G401.6 (cell line): Measurements from ENCODE around the gene SLC11A1.

Experiments used
- FAIRE-seq: peaks from 2 replicates; lab custom pipeline; 2012; peaks lifted over from hg19 to GRCh38; lab: Jason Lieb, UNC

SLC11A1 gene

GRCh38 chr2:218381916-218382366 is at the start of gene SLC11A1:
TSS of gene SLC11A1 (plus strand) at chr2:218382273. CDS start at chr2:218382369, 96 bp downstream.
- no peak for FAIRE-seq

GRCh38 chr2:218332288-218332687 is 49.8 kb upstream of the SLC11A1 start:
- FAIRE-seq, result no peak

DNA sequence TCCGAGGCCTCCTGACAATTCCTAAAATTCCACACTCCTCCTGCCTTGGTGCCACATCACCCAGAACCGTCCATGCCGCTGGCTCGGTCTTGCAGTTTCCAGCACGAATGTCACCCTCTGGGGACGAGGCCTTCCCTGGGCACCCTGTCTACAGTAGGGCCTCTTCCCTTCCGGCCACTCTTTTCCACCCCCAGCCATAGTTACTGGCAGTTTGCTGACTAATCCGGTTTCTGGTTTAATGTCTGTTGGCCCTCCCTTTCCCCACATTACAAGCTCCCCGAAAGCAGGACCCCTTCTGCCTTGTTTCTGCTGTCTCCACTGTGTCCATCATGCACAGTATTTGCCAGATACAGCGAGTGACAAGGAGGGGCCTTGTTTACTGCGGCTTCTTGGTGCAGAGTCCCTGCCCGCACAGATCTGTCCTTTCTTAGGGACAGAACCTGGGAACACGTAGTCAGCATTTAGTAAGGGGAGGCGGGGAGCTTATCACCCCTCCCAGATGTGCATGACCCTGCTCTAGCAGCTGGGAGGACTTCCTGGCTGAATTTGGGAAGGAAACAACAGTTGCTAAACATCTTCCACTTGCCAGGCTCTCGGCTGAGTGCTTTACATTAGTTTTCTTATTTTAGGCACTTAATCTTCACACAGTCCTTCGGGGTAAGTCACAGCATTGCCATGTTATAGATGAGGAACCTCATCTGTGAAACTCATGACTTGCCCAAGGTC is 49.0 kb upstream of the SLC11A1 start:
- no peak for FAIRE-seq

DNA sequence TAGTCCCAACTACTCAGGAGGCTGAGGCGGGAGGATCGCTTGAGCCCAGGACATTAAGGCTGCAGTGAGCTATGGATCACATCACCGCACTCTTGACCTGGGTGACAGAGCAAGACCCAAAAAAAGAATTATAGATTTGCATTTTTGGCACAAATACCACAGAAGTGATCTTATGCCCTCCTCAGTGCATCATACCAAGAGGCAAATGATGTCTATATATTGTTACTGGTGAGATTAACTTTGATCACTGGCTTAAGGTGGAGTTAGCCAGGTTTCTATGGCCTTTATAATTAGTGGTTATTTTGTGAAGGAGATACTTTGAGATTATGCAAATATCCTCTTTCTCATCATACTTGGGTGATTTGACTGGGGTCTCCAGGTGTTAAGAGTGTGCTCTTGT is 47.5 kb upstream of the SLC11A1 start:
- no peak for FAIRE-seq

- FAIRE-seq, result no peak
These were observed 41.4 kb upstream of the SLC11A1 start for GRCh38 chr2:218340656-218341055.

GRCh38 chr2:218341381-218341780 is 40.7 kb upstream of the SLC11A1 start:
- FAIRE-seq, result no peak

DNA sequence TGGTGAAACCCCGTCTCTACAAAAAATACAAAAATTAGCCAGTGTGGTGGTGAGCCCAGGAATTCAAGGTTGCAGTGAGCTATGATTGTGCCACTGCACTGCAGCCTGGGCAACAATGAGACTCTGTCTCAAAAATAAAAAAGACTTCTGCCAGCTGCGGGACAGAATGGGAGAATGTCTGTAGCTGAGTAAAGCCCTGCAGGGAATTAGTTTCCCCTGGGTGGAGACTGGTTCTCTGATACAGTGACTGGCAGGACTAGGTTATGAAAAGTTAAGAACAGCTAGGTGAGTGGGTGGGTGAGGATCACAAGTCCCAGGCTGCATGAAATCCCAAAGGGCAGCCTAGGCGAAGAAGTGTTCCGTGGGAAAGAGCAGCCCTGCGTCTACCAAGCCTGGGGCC is 39.2 kb upstream of the SLC11A1 start:
- FAIRE-seq, result no peak

DNA sequence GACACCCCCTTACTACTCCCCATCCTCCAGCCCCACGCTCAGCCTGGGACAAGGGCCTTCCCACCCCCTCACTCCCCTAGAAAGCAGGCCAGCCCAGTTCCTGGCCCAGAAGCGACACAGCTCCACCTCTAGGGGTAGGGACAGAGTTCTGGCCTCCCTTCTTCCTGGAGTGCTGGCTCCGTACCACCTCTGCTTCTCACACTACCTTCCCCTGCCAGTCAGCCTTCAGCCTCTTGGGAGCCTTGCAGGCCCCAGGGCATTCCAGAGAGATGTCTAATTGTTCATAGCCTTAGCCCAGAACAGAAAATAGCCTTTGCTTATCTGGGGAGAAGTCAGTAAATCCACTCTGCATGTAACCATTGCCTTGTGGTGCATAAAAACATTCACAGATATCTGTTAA is 38.5 kb upstream of the SLC11A1 start:
- no peak for FAIRE-seq

GRCh38 chr2:218344090-218344754 is 37.9 kb upstream of the SLC11A1 start:
- FAIRE-seq, result no peak

- FAIRE-seq, result no peak
These were observed 37.2 kb upstream of the SLC11A1 start for GRCh38 chr2:218344755-218345417.

DNA sequence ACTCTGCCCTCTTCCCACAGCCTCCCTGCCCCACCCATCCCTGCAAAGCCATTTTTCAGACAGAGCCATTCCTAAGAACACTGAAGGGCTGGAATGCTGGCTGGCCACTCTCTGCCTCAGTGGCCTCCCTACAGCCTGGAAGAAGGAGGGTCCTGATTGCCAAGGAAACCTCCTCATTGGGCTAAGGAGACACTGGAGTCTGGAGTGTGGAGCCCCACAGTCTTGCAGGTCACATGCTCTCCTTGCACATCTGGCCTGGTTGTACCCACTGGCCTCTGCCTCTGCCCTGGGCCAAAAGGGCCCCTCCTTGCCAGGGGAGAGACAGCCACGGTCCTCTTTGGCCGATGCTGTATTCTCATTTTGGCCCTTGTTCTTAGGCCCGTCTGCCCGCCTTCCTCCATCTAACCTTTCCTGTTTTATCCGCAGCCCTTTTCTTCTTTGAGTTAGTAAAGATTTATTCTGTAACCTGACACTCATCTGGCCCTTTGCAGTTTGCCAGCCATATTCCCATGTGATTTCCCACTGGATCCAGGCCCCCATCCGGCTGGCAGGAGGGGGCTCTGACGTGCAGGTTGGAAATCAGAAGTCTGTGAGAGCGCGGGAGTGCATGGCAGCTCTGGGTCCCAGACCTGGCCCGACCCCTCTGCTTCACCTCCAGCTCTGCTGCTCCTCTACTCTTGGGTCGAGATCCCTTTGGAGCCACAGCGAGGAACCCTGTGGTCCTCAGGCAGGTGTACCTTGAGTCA is 36.4 kb upstream of the SLC11A1 start:
- no peak for FAIRE-seq

DNA sequence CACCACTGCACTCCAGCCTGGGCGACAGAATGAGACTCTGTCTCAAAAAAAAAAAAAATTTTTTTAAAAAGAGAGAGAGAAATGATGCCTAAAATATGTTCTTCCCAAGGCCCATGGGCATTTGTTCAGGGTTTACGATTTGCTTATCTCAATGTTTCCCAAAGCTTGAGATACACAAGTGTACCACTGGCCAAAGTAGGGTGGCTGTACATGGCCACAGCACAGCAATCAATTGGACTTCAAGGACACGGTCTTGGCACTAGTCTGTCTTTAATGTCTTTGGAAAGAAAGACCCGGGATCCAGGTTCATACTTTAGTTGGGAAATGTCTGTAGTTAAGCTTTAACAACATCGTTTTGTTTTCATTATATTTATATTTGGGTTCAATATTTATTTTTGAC is 34.9 kb upstream of the SLC11A1 start:
- FAIRE-seq, result no peak

DNA sequence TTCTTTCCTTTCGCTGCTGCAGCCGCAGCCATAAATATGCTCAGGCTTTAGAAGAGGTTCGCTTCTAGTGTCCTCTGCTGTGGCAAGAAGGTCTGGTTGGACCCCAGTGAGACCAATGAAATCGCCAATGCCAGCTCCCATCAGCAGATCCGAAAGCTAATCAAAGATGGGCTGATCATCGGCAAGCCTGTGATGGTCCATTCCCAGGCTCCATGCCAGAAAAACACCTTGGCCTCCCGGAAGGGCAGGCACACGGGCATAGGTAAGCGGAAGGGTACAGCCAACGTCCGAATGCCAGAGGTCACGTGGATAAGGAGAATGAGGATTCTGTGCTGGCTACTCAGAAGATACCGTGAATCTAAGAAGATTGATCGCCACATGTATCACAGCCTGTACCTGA is 28.0 kb upstream of the SLC11A1 start:
- no peak for FAIRE-seq

GRCh38 chr2:218354850-218355443 is 27.1 kb upstream of the SLC11A1 start:
- FAIRE-seq, result no peak

DNA sequence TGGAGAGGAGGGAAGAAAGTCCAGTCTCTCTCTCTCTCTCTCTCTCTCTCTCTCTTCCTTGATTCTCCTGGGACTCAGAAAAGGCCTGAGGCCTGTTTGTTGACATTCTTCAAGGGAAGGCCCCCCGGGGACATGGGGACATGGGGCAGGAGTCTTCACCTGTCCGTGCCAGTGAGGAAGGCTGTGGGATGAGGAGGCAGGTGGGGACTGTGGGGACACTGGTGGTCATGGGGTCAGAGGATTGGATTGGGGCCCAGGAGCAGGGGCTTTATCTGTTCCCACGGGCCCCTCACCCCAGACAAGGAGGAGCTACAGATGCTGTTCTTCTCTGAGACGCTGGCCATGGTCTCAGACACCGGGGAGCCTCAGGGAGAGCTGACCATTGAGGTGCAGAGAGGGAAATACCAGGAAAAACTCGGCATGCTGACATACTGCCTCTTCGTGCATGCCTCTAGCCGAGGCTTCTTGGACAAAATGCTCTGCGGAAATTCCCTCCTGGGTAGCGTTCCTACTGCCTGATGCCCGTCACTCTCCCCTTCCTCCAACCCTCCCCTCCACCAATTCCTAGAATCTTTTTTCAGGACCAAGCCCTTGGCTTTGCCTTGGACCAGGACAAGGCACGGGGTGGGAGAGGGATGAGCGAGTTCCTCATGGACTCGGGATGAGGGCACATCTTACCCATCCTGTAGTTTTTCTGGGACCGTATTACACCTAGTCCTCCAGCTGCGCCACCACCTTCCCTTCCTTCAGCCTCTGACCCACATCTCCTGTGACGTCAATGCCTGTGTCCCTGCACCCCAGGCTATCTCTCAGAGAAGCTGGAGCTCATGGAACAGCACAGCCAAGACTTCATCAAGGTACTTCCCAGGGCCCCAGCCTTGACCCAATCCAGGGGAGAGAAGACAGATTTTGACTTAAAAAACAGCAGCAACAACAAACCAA is 24.6 kb upstream of the SLC11A1 start:
- FAIRE-seq, result no peak

- no peak for FAIRE-seq
These were observed 21.6 kb upstream of the SLC11A1 start for GRCh38 chr2:218360453-218360852.

DNA sequence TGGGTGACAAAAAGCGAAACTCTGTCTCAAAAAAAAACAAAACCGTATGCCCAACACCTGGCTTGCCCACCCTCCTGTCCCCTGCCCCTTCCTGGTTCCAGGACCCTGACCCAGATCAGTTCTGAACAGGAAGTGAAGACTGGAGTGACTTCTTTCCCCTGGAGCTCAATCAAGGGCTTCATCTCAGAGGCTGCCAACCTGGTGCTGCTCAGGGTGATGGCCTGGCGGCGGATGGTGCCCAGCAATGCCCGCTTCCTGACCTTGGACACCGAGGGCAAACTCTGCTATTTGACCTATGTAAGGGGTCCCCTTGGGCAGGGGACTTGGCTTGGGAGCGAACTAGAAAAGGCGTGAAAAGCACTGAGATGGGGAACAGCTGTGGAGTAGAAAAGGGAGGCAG is 19.5 kb upstream of the SLC11A1 start:
- no peak for FAIRE-seq

GRCh38 chr2:218363736-218364135 is 18.3 kb upstream of the SLC11A1 start:
- no peak for FAIRE-seq

- FAIRE-seq, result no peak
These were observed 17.9 kb upstream of the SLC11A1 start for GRCh38 chr2:218364196-218364595.

GRCh38 chr2:218366621-218367414 is 15.3 kb upstream of the SLC11A1 start:
- no peak for FAIRE-seq
